ENCODE results near the gene FSTL5. TPM values are rescaled to one million over a fixed set of nuclear protein-coding genes. Genes with fewer than 3 reads are reported as not detected.

FSTL5 gene
- total RNA-seq, 1 donor from 2014 or later = not detected

DNA sequence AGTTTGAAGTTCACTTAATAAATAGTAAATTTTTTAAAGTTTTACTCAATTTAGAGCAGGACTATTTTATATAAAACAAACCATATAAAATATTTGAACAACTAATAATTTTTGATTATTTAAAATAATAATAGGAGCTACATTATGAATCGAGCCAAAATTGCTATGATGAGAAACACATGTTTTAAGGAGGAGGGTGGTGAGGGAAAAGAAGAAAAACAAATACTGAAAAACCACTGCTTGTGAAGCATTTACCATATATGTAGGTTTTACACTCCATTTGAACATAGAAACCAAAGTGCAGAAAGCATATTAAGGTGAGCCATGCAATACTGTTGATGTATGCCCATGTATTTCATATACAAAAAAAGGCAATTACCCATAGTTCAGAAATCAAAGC is 448.9 kb downstream of the FSTL5 start:
- TF ChIP-seq, protein P1, sequence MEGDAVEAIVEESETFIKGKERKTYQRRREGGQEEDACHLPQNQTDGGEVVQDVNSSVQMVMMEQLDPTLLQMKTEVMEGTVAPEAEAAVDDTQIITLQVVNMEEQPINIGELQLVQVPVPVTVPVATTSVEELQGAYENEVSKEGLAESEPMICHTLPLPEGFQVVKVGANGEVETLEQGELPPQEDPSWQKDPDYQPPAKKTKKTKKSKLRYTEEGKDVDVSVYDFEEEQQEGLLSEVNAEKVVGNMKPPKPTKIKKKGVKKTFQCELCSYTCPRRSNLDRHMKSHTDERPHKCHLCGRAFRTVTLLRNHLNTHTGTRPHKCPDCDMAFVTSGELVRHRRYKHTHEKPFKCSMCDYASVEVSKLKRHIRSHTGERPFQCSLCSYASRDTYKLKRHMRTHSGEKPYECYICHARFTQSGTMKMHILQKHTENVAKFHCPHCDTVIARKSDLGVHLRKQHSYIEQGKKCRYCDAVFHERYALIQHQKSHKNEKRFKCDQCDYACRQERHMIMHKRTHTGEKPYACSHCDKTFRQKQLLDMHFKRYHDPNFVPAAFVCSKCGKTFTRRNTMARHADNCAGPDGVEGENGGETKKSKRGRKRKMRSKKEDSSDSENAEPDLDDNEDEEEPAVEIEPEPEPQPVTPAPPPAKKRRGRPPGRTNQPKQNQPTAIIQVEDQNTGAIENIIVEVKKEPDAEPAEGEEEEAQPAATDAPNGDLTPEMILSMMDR (IDR thresholded peaks at IDR 0.05; ENCODE audit: insufficient read depth, low read length, severe bottlenecking) = no peak

GRCh38 chr4:161714022-161714751 is 449.6 kb downstream of the FSTL5 start:
- no peak overlapping the region for H3K4me3 ChIP-seq (ENCODE audit: low read depth, low read length)
- FAIRE-seq = peak; percentile 73
- no peaks in the 10 kb centered on the region for H3K36me3 ChIP-seq (ENCODE audit: control insufficient read depth, insufficient read depth, low read length)
- TF ChIP-seq, protein P1 (IDR thresholded peaks at IDR 0.05; ENCODE audit: insufficient read depth, low read length, severe bottlenecking) = no peak
- DNase-seq (ENCODE audit: low read depth) = peak; percentile 96
- no peaks in the 10 kb centered on the region for H3K27me3 ChIP-seq (ENCODE audit: control insufficient read depth, insufficient read depth, low read length)

More for the DNA sequence above, 448.9 kb downstream of the FSTL5 start:
- DNase-seq (ENCODE audit: low read depth) (no peak), FAIRE-seq (no peak)
- Histone ChIP-seq H3K36me3 (ENCODE audit: control insufficient read depth, insufficient read depth, low read length) (no peaks in the 10 kb centered on the region), H3K4me3 (ENCODE audit: low read depth, low read length) (no peak overlapping the region), H3K27me3 (ENCODE audit: control insufficient read depth, insufficient read depth, low read length) (no peaks in the 10 kb centered on the region)

DNA sequence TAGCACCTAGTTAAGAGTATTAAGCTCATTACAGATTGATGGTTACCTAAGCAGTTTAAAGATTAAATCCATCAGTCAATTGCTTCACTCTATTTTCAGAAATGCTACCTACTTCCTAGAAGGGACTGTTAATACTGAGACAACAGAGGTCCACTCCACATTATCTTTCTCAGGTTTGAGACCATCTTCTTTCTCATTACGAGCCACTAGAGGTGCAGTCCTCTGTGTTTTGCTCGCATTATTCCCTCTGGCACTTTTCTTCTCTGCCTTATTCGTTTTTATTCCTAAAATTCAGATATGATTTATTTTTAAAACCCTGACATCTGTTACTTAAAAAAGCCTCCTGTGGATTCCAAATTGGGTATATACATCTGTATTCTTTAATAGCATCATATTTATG is 459.1 kb downstream of the FSTL5 start:
- TF ChIP-seq, protein P1 (IDR thresholded peaks at IDR 0.05; ENCODE audit: insufficient read depth, low read length, severe bottlenecking) = no peak
- FAIRE-seq (no peak), DNase-seq (ENCODE audit: low read depth) (no peak)
- no peaks in the 10 kb centered on the region for H3K36me3 ChIP-seq (ENCODE audit: control insufficient read depth, insufficient read depth, low read length)
- H3K27me3 ChIP-seq (ENCODE audit: control insufficient read depth, insufficient read depth, low read length) = no peaks in the 10 kb centered on the region
- H3K4me3 ChIP-seq (ENCODE audit: low read depth, low read length) = no peak overlapping the region

DNA sequence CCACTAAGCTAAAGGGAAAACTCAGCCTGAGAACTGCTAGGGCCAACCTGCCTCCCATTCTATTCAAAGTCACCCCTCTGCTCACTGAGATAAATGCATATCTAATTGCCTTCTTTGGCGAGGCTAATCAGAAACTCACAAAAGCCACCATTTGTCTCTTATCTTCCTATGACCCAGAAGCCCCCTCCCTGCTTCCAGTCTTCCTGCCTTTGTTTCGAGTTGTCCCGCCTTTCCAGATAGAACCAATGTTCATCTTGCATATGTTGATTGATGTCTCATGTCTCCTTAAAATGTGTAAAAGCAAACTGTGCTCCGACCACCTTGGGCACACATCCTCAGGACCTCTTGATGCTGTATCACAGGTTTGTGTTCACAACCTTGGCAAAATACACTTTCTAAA is 459.8 kb downstream of the FSTL5 start:
- TF ChIP-seq, protein P1 (IDR thresholded peaks at IDR 0.05; ENCODE audit: insufficient read depth, low read length, severe bottlenecking) = no peak
- Histone ChIP-seq H3K4me3 (ENCODE audit: low read depth, low read length) (no peak overlapping the region), H3K27me3 (ENCODE audit: control insufficient read depth, insufficient read depth, low read length) (no peaks in the 10 kb centered on the region), H3K36me3 (ENCODE audit: control insufficient read depth, insufficient read depth, low read length) (no peaks in the 10 kb centered on the region)
- DNase-seq (ENCODE audit: low read depth) = no peak
- peak; percentile 47 for FAIRE-seq

DNA sequence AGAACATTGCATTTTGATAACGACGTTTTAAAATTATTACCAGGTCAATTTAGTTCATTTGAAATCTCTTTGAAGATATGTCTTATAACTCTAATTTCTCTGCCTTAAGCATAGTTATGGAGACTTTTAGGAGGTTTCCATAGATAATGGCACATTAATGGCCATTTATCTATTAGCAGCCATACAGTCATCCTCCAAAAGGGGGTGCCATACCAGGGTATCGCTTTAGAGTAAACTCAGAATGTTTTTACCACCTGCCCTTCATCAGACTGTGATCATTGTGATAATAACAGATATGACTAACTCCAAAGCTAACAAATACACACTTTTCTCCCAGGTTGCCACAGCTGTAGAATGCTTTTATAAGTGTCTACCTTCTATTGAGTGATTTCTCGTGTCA is 461.5 kb downstream of the FSTL5 start:
- Histone ChIP-seq H3K27me3 (ENCODE audit: control insufficient read depth, insufficient read depth, low read length) (no peaks in the 10 kb centered on the region), H3K4me3 (ENCODE audit: low read depth, low read length) (no peak overlapping the region), H3K36me3 (ENCODE audit: control insufficient read depth, insufficient read depth, low read length) (no peaks in the 10 kb centered on the region)
- DNase-seq (ENCODE audit: low read depth) (no peak), FAIRE-seq (no peak)
- TF ChIP-seq, protein P1 (IDR thresholded peaks at IDR 0.05; ENCODE audit: insufficient read depth, low read length, severe bottlenecking) = no peak

GRCh38 chr4:161696944-161697343 is 466.9 kb downstream of the FSTL5 start:
- TF ChIP-seq, protein P1 (IDR thresholded peaks at IDR 0.05; ENCODE audit: insufficient read depth, low read length, severe bottlenecking) = no peak
- DNase-seq (ENCODE audit: low read depth) = peak; percentile 15
- no peak for FAIRE-seq
- Histone ChIP-seq H3K4me3 (ENCODE audit: low read depth, low read length) (no peak overlapping the region), H3K36me3 (ENCODE audit: control insufficient read depth, insufficient read depth, low read length) (no peaks in the 10 kb centered on the region), H3K27me3 (ENCODE audit: control insufficient read depth, insufficient read depth, low read length) (no peaks in the 10 kb centered on the region)

All from bronchial epithelial cell (primary cell).